Tibial nerve (tissue), 4 donors: Measurements from ENCODE around the gene RNF126. TPM values are rescaled to one million over a fixed set of nuclear protein-coding genes. Genes with fewer than 3 reads are reported as not detected.

Experiments used
- DNase-seq, 2 donors: peaks; one replicate each; pipeline ENCODE4 v3.0.0-alpha.2; 2019; ENCODE audit warnings: low spot score in 2 of 2
- H3K27ac ChIP-seq, 4 donors: fragments of 200-600 bp; sonication (generic) in 3 of 4; one replicate each; pipeline ENCODE4 v1.5.1; 2017 to 2019; ENCODE audit warnings: mild to moderate bottlenecking in 1 of 4
- H3K27me3 ChIP-seq, 2 donors: fragments of 200-600 bp; sonication (generic) in 1 of 2; one replicate each; pipeline versions ENCODE4 v1.5.1 to v1.6.0; 2017 to 2019
- H3K36me3 ChIP-seq, 3 donors: fragments of 200-600 bp; sonication (generic); one replicate each; pipeline ENCODE4 v1.5.1; 2018 to 2019
- H3K4me1 ChIP-seq, 4 donors: fragments of 200-600 bp; sonication (generic) in 3 of 4; one replicate each; pipeline ENCODE4 v1.5.1; 2017 to 2019
- H3K4me3 ChIP-seq, 4 donors: fragments of 200-600 bp; sonication (generic) in 3 of 4; one replicate each; pipeline ENCODE4 v1.5.1; 2017 to 2019; ENCODE audit warnings: mild to moderate bottlenecking in 1 of 4, moderate library complexity in 1 of 4
- H3K9me3 ChIP-seq, 4 donors: fragments of 200-600 bp; sonication (generic) in 3 of 4; one replicate each; pipeline ENCODE4 v1.5.1; 2017 to 2019
- CTCF ChIP-seq, 5 experiments: fragments of 200-600 bp in 3 of 5; fragments of 450-650 bp in 2 of 5; sonication (generic) in 3 of 5; IDR thresholded peaks; one replicate each; pipeline ENCODE4 v1.5.1; 2016 to 2019; ENCODE audit warnings: antibody characterized with exemption in 5 of 5, mild to moderate bottlenecking in 3 of 5, moderate library complexity in 2 of 5
- EP300 ChIP-seq, 2 donors: sonication (generic); formaldehyde crosslinking; IDR thresholded peaks; one replicate each; pipeline ENCODE4 v1.6.1; 2017; ENCODE audit warnings: antibody characterized with exemption in 2 of 2, mild to moderate bottlenecking in 1 of 2
- POLR2A ChIP-seq, 2 donors: fragments of 450-650 bp; IDR thresholded peaks; one replicate each; pipeline ENCODE4 v1.6.1; 2017; ENCODE audit warnings: antibody characterized with exemption in 2 of 2, mild to moderate bottlenecking in 2 of 2, moderate library complexity in 2 of 2
- WGBS, 2 donors: methylation state at CpG; one replicate each; pipeline ENCODE4 v1.1.5; 2018; 5-methylcytosine and 5-hydroxymethylcytosine counted together
- total RNA-seq, 4 donors: library from RNA; depleted of rRNA; stranded (reverse); fragments of >200 nt; gene quantifications; one replicate each; pipeline ENCODE4 v1.1.0, GENCODE V29; 2016

RNF126 gene
- total RNA-seq, 4 donors from 2014 or later, result 38.0 to 90.9 (median 55.3) TPM

- H3K4me3 ChIP-seq, result no peak overlapping the region
- H3K4me1 ChIP-seq, result no peaks in the 10 kb centered on the region
- 86 to 87% methylated on average over 25 of the region's 25 CpGs for WGBS, 2 donors
- no peak overlapping the region for H3K27ac ChIP-seq
- no peak for DNase-seq
- TF ChIP-seq EP300 (IDR thresholded peaks at IDR 0.05), result no peak
- TF ChIP-seq POLR2A (IDR thresholded peaks at IDR 0.05), result no peak
- no peak for TF ChIP-seq CTCF (IDR thresholded peaks at IDR 0.05)
- peaks cover 0 to 13% of the 10 kb centered on the region in 2 donors for H3K27me3 ChIP-seq
- no peaks in the 10 kb centered on the region for H3K36me3 ChIP-seq
- H3K9me3 ChIP-seq, result peaks cover 0 to 10% (median 0%) of the 10 kb centered on the region in 4 donors
Observed at GRCh38 chr19:601790-602189, 61.2 kb downstream of the RNF126 start.

DNA sequence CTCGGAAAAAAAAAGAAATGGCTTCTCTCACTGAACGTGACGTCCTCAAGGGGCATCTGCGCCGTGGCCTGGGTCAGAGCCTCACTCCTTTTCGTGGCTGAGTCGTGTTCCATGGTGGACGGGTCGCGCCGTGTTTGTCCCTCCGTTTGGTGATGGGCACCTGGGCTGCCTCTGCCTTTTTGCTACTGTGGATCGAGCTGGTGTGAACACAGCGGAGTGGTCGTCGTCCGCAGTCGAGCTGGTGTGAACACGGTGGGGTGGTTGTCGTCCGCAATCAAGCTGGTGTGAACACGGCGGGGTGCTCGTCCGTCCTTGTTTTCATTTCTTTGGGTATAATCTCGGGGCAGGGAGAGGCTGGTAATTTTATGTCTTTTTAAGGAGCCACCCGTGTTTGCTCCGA lies 61.7 kb downstream of the RNF126 start:
- no peaks in the 10 kb centered on the region for H3K36me3 ChIP-seq
- H3K27ac ChIP-seq, result no peak overlapping the region
- TF ChIP-seq CTCF (IDR thresholded peaks at IDR 0.05) (no peak), POLR2A (IDR thresholded peaks at IDR 0.05) (no peak)
- no peaks in the 10 kb centered on the region for H3K4me1 ChIP-seq
- no peak overlapping the region for H3K4me3 ChIP-seq
- peaks cover 0 to 18% of the 10 kb centered on the region in 2 donors for H3K27me3 ChIP-seq
- WGBS, 2 donors, result 86 to 90% methylated on average over 28 of the region's 28 CpGs
- no peak for DNase-seq
- peaks cover 0 to 10% (median 0%) of the 10 kb centered on the region in 4 donors for H3K9me3 ChIP-seq

Other genes with a start within 250 kb of the RNF126 start
- gene SHC2, start 202.2 kb downstream of the RNF126 start, total RNA-seq, result 10 to 100 TPM; 13.5 to 41.1 (median 22.9) TPM
- under 1 TPM in 1 of 4 donors, not detected in 3; 0.21 TPM for gene MADCAM1, start 166.7 kb downstream of the RNF126 start, total RNA-seq
- 100 to 1,000 TPM; 108 to 131 (median 115) TPM for gene TPGS1, start 155.7 kb downstream of the RNF126 start, total RNA-seq
- gene CDC34, start 131.5 kb downstream of the RNF126 start, total RNA-seq, result 100 to 1,000 TPM in 1 of 4 donors, 10 to 100 TPM in 3; 60.7 to 110 (median 73.4) TPM
- gene GZMM, start 119.2 kb downstream of the RNF126 start, total RNA-seq, result 1 to 10 TPM in 1 of 4 donors, not detected in 3; 2.5 TPM
- 100 to 1,000 TPM; 303 to 400 (median 324) TPM for gene BSG, start 90.6 kb downstream of the RNF126 start, total RNA-seq
- under 1 TPM in 1 of 4 donors, not detected in 3; 0.59 TPM for gene HCN2, start 73.3 kb downstream of the RNF126 start, total RNA-seq
- gene POLRMT, start 29.7 kb downstream of the RNF126 start, total RNA-seq, result 10 to 100 TPM; 28.2 to 73.5 (median 51.5) TPM
- gene FGF22, start 23.3 kb downstream of the RNF126 start, total RNA-seq, result 1 to 10 TPM in 3 of 4 donors, under 1 TPM in 1; 0.30 to 9.0 (median 3.4) TPM
- gene FSTL3, start 13.2 kb upstream of the RNF126 start, total RNA-seq, result 100 to 1,000 TPM; 582 to 977 (median 642) TPM
- not detected for gene PRSS57, start 32.2 kb upstream of the RNF126 start, total RNA-seq
- 100 to 1,000 TPM in 1 of 4 donors, 10 to 100 TPM in 3; 65.7 to 101 (median 98.0) TPM for gene PALM, start 45.7 kb upstream of the RNF126 start, total RNA-seq
- gene MISP, start 87.9 kb upstream of the RNF126 start, total RNA-seq, result under 1 TPM in 2 of 4 donors, not detected in 2; 0.20 to 0.30 TPM
- gene PTBP1, start 134.2 kb upstream of the RNF126 start, total RNA-seq, result 100 to 1,000 TPM; 118 to 205 (median 141) TPM
- gene PLPPR3, start 158.7 kb upstream of the RNF126 start, total RNA-seq, result not detected
- gene AZU1, start 164.6 kb upstream of the RNF126 start, total RNA-seq, result under 1 TPM in 1 of 4 donors, not detected in 3; 0.42 TPM
- not detected for gene PRTN3, start 177.8 kb upstream of the RNF126 start, total RNA-seq
- gene ELANE, start 189.1 kb upstream of the RNF126 start, total RNA-seq, result 10 to 100 TPM in 1 of 4 donors, 1 to 10 TPM in 2, under 1 TPM in 1; 0.66 to 12.6 (median 4.2) TPM
- gene CFD, start 196.4 kb upstream of the RNF126 start, total RNA-seq, result 1,000 to 10,000 TPM; 1,040 to 7,538 (median 2,843) TPM
- gene MED16, start 230.0 kb upstream of the RNF126 start, total RNA-seq, result 10 to 100 TPM; 49.6 to 67.5 (median 53.9) TPM
- not detected for gene RNU6-9, start 230.3 kb upstream of the RNF126 start, total RNA-seq